RWPE1 (cell line): ENCODE results near the gene SMC6.

Experiments
- CTCF ChIA-PET: fragments of 350-600 bp; sonication (Branson Sonifier 250); formaldehyde crosslinking; extraction: SDS; loops from one replicate; lab custom pipeline; 2021; lab: Yijun Ruan, JAX
- POLR2A ChIA-PET: fragments of 400-600 bp; formaldehyde crosslinking; extraction: SDS; loops from one replicate; lab custom pipeline; 2020; ENCODE audit warnings: antibody characterized with exemption; ENCODE audit not compliant: low non-redundant PET; lab: Yijun Ruan, JAX
- DNase-seq: peaks from one replicate; pipeline ENCODE4 v3.0.0; 2012; ENCODE audit warnings: low spot score
- H3K27ac ChIP-seq: fragments of 450-650 bp; 2 replicates; pipeline ENCODE4 v1.5.1; 2017
- CTCF ChIP-seq: fragments of 450-650 bp; conservative IDR thresholded peaks from 2 replicates; pipeline ENCODE4 v1.5.1; 2017; ENCODE audit warnings: low read depth, mild to moderate bottlenecking

The SMC6 gene

GRCh38 chr2:17753803-17754663, at the start of gene SMC6, which contains the start of gene GEN1:
SMC6 (minus strand) TSS chr2:17753810; CDS start chr2:17745946, 7,864 bp downstream.
GEN1 (plus strand) TSS chr2:17754138; CDS start chr2:17759944, 5,806 bp downstream.
- POLR2A ChIA-PET: no interaction called here
- TF ChIP-seq CTCF: no peak
- DNase-seq: peak; percentile 96
- peak within 1 kb of the TSS; percentile 98 for H3K27ac ChIP-seq
- CTCF ChIA-PET: interaction anchor here (0.5 to 0.8 kb wide), 5 partner anchors 158 to 1778 kb away, joined by 3 to 5 read pairs (median 3); no protein-coding TSS in a partner anchor

GRCh38 chr2:17800693-17801458, 47.3 kb upstream of the SMC6 start:
- no peak overlapping the region for H3K27ac ChIP-seq
- ChIA-PET CTCF (no interaction called here), POLR2A (no interaction called here)
- no peak for DNase-seq
- TF ChIP-seq CTCF: no peak

- no peak for TF ChIP-seq CTCF
- ChIA-PET CTCF (no interaction called here), POLR2A (no interaction called here)
- H3K27ac ChIP-seq: no peak overlapping the region
- no peak for DNase-seq
Measured at GRCh38 chr2:17800219-17800618, 46.6 kb upstream of the SMC6 start.

- DNase-seq: no peak
- CTCF ChIA-PET: no interaction called here
- H3K27ac ChIP-seq: no peak overlapping the region
- POLR2A ChIA-PET: no interaction called here
- no peak for TF ChIP-seq CTCF
Measured at GRCh38 chr2:17799301-17800120, 45.9 kb upstream of the SMC6 start.

GRCh38 chr2:17798338-17798737, 44.7 kb upstream of the SMC6 start:
- no peak for TF ChIP-seq CTCF

GRCh38 chr2:17795309-17795708, 41.7 kb upstream of the SMC6 start:
- no peak for TF ChIP-seq CTCF
- DNase-seq: no peak
- H3K27ac ChIP-seq: no peak overlapping the region
- CTCF ChIA-PET: no interaction called here
- POLR2A ChIA-PET: no interaction called here

More at GRCh38 chr2:17798338-17798737, 44.7 kb upstream of the SMC6 start:
- no peak for DNase-seq
- CTCF ChIA-PET: no interaction called here
- POLR2A ChIA-PET: no interaction called here
- H3K27ac ChIP-seq: no peak overlapping the region
